ENCODE data around the gene NUBPL.
"Not testable (repeated sequence)": the region's sequence is repeated elsewhere in the genome, so short reads cannot be mapped to it uniquely, and the experiment has no call there.

NUBPL gene

GRCh38 chr14:31576949-31577348 lies 15.7 kb downstream of the NUBPL start:
- FAIRE-seq = no peak

GRCh38 chr14:31578266-31578665 lies 17.1 kb downstream of the NUBPL start:
- FAIRE-seq = no peak
- DNase-seq (ENCODE audit: insufficient read length, low spot score) = no peak

More at GRCh38 chr14:31576949-31577348, 15.7 kb downstream of the NUBPL start:
- DNase-seq (ENCODE audit: insufficient read length, low spot score) = no peak

GRCh38 chr14:31578792-31579501 lies 17.7 kb downstream of the NUBPL start:
- FAIRE-seq (no peak), DNase-seq (ENCODE audit: insufficient read length, low spot score) (no peak)

- FAIRE-seq = no peak
- no peak for DNase-seq (ENCODE audit: insufficient read length, low spot score)
Measured at GRCh38 chr14:31580234-31580633, 19.0 kb downstream of the NUBPL start.

- FAIRE-seq (no peak), DNase-seq (ENCODE audit: insufficient read length, low spot score) (no peak)
Measured at GRCh38 chr14:31582286-31582691, 21.1 kb downstream of the NUBPL start.

GRCh38 chr14:31582836-31583452 lies 21.7 kb downstream of the NUBPL start:
- FAIRE-seq (no peak), DNase-seq (ENCODE audit: insufficient read length, low spot score) (no peak)

- DNase-seq (ENCODE audit: insufficient read length, low spot score) = no peak
Measured at GRCh38 chr14:31590206-31590605, 29.0 kb downstream of the NUBPL start.

GRCh38 chr14:31592122-31592521 lies 30.9 kb downstream of the NUBPL start:
- no peak for DNase-seq (ENCODE audit: insufficient read length, low spot score)
- peak; percentile 69 for FAIRE-seq

More at GRCh38 chr14:31590206-31590605, 29.0 kb downstream of the NUBPL start:
- FAIRE-seq = no peak

GRCh38 chr14:31592631-31593030 lies 31.4 kb downstream of the NUBPL start:
- no peak for DNase-seq (ENCODE audit: insufficient read length, low spot score)
- FAIRE-seq = no peak

- FAIRE-seq (peak; percentile 38), DNase-seq (ENCODE audit: insufficient read length, low spot score) (no peak)
Measured at GRCh38 chr14:31596342-31597095, 35.3 kb downstream of the NUBPL start.

- no peak for FAIRE-seq
- no peak for DNase-seq (ENCODE audit: insufficient read length, low spot score)
Measured at GRCh38 chr14:31605702-31606101, 44.5 kb downstream of the NUBPL start.

GRCh38 chr14:31611778-31612433 lies 50.7 kb downstream of the NUBPL start:
- FAIRE-seq (no peak), DNase-seq (ENCODE audit: insufficient read length, low spot score) (no peak)

- no peak for DNase-seq (ENCODE audit: insufficient read length, low spot score)
- no peak for FAIRE-seq
Measured at GRCh38 chr14:31613188-31613587, 52.0 kb downstream of the NUBPL start.

- not testable (repeated sequence) for DNase-seq (ENCODE audit: insufficient read length, low spot score); FAIRE-seq
Measured at GRCh38 chr14:31618884-31619283, 57.7 kb downstream of the NUBPL start.

GRCh38 chr14:31619440-31619839 lies 58.2 kb downstream of the NUBPL start:
- FAIRE-seq = no peak

GRCh38 chr14:31620898-31621297 lies 59.7 kb downstream of the NUBPL start:
- not testable (repeated sequence) for DNase-seq (ENCODE audit: insufficient read length, low spot score); FAIRE-seq

More at GRCh38 chr14:31619440-31619839, 58.2 kb downstream of the NUBPL start:
- no peak for DNase-seq (ENCODE audit: insufficient read length, low spot score)

- FAIRE-seq (no peak), DNase-seq (ENCODE audit: insufficient read length, low spot score) (no peak)
Measured at GRCh38 chr14:31622060-31622459, 60.9 kb downstream of the NUBPL start.

GRCh38 chr14:31652900-31653299 lies 91.7 kb downstream of the NUBPL start:
- not testable (repeated sequence) for DNase-seq (ENCODE audit: insufficient read length, low spot score); FAIRE-seq

GRCh38 chr14:31657917-31658316 lies 96.7 kb downstream of the NUBPL start:
- DNase-seq (ENCODE audit: insufficient read length, low spot score) (no peak), FAIRE-seq (no peak)

- FAIRE-seq = no peak
- no peak for DNase-seq (ENCODE audit: insufficient read length, low spot score)
Measured at GRCh38 chr14:31659278-31659677, 98.1 kb downstream of the NUBPL start.

GRCh38 chr14:31660191-31660590 lies 99.0 kb downstream of the NUBPL start:
- no peak for DNase-seq (ENCODE audit: insufficient read length, low spot score)

More at GRCh38 chr14:31660191-31660590, 99.0 kb downstream of the NUBPL start:
- no peak for FAIRE-seq

Data from HTR-8/SVneo (cell line).